NCI-H1092 treated with DMSO at 0.1 percent for 48 hours (cell line): ENCODE measurements around the gene SLC35F3.
A peak's percentile ranks its signal among the peaks of the same experiment; 100 is the strongest.
"Not testable (repeated sequence)": the region's sequence is repeated elsewhere in the genome, so short reads cannot be mapped to it uniquely, and the experiment has no call there.

Source experiments
- DNase-seq: peaks from one replicate; lab custom pipeline; 2025; lab: John Stamatoyannopoulos, UW

The SLC35F3 gene

GRCh38 chr1:234289538-234290305 is 385.2 kb downstream of the SLC35F3 start:
- no peak for DNase-seq

- DNase-seq: no peak
These were observed 387.5 kb downstream of the SLC35F3 start for GRCh38 chr1:234292011-234292410.

GRCh38 chr1:234292548-234292947 is 388.1 kb downstream of the SLC35F3 start:
- no peak for DNase-seq

GRCh38 chr1:234294109-234294817 is 389.8 kb downstream of the SLC35F3 start:
- DNase-seq: no peak

GRCh38 chr1:234295068-234295467 is 390.6 kb downstream of the SLC35F3 start:
- no peak for DNase-seq

GRCh38 chr1:234295626-234296025 is 391.1 kb downstream of the SLC35F3 start:
- no peak for DNase-seq

GRCh38 chr1:234296496-234296895 is 392.0 kb downstream of the SLC35F3 start:
- no peak for DNase-seq

GRCh38 chr1:234297668-234298067 is 393.2 kb downstream of the SLC35F3 start:
- DNase-seq: no peak

- no peak for DNase-seq
These were observed 395.6 kb downstream of the SLC35F3 start for GRCh38 chr1:234300096-234300495.

- DNase-seq: not testable (repeated sequence)
These were observed 397.2 kb downstream of the SLC35F3 start for GRCh38 chr1:234301663-234302062.

- no peak for DNase-seq
These were observed 398.0 kb downstream of the SLC35F3 start for GRCh38 chr1:234302354-234302962.

GRCh38 chr1:234303231-234303630 is 398.8 kb downstream of the SLC35F3 start:
- no peak for DNase-seq

GRCh38 chr1:234307726-234308125 is 403.2 kb downstream of the SLC35F3 start:
- no peak for DNase-seq

GRCh38 chr1:234309243-234309597 is 404.7 kb downstream of the SLC35F3 start:
- DNase-seq: no peak

- peak; percentile 94 for DNase-seq
These were observed 405.4 kb downstream of the SLC35F3 start for GRCh38 chr1:234309598-234310459.

- DNase-seq: no peak
These were observed 406.0 kb downstream of the SLC35F3 start for GRCh38 chr1:234310460-234310817.

GRCh38 chr1:234311414-234311813 is 406.9 kb downstream of the SLC35F3 start:
- no peak for DNase-seq

GRCh38 chr1:234313171-234313570 is 408.7 kb downstream of the SLC35F3 start:
- no peak for DNase-seq

GRCh38 chr1:234315091-234315541 is 410.6 kb downstream of the SLC35F3 start:
- no peak for DNase-seq

GRCh38 chr1:234315588-234315987 is 411.1 kb downstream of the SLC35F3 start:
- no peak for DNase-seq

GRCh38 chr1:234316486-234316885 is 412.0 kb downstream of the SLC35F3 start:
- DNase-seq: no peak

- no peak for DNase-seq
These were observed 412.5 kb downstream of the SLC35F3 start for GRCh38 chr1:234316937-234317336.
